ENCODE results near the gene POLDIP2. TPM values are rescaled to one million over a fixed set of nuclear protein-coding genes. Genes with fewer than 3 reads are reported as not detected.

Gene POLDIP2
- total RNA-seq, 4 donors from 2014 or later, result 66.8 to 102 (median 90.9) TPM

- Histone ChIP-seq H3K36me3 (no peaks in the 10 kb centered on the region), H3K4me3 (peak overlapping the region; percentile 60 to 80 (median 68)), H3K27ac (peak overlapping the region in 1 of 4 donors; percentile 84), H3K27me3 (no peaks in the 10 kb centered on the region), H3K9me3 (no peaks in the 10 kb centered on the region), H3K4me1 (peaks cover 8 to 28% (median 15%) of the 10 kb centered on the region in 3 donors)
- intact Hi-C loops (cut with DNase I), result no loop called here
- no peak for TF ChIP-seq POLR2A (IDR thresholded peaks at IDR 0.05)
- TF ChIP-seq CTCF (IDR thresholded peaks at IDR 0.05), result no peak
- 28 to 35% methylated on average over 20 to 24 of the region's 40 CpGs for WGBS, 2 donors
- DNase-seq, result no peak
Observed at GRCh38 chr17:28317966-28318758, 39.2 kb downstream of the POLDIP2 start.

GRCh38 chr17:28317099-28317965 is 40.0 kb downstream of the POLDIP2 start:
- Histone ChIP-seq H3K27me3 (no peaks in the 10 kb centered on the region), H3K4me1 (peaks cover 8 to 28% (median 15%) of the 10 kb centered on the region in 3 donors), H3K9me3 (no peaks in the 10 kb centered on the region), H3K36me3 (no peaks in the 10 kb centered on the region), H3K27ac (no peak overlapping the region), H3K4me3 (no peak overlapping the region)
- DNase-seq, result no peak
- intact Hi-C loops (cut with DNase I), result no loop called here
- TF ChIP-seq POLR2A (IDR thresholded peaks at IDR 0.05), result no peak
- TF ChIP-seq CTCF (IDR thresholded peaks at IDR 0.05), result no peak
- 82 to 83% methylated on average over 18 to 21 of the region's 21 CpGs for WGBS, 2 donors

- Histone ChIP-seq H3K36me3 (no peaks in the 10 kb centered on the region), H3K27me3 (no peaks in the 10 kb centered on the region), H3K9me3 (no peaks in the 10 kb centered on the region), H3K27ac (no peak overlapping the region), H3K4me1 (peaks cover 8 to 28% (median 15%) of the 10 kb centered on the region in 3 donors), H3K4me3 (no peak overlapping the region)
- TF ChIP-seq CTCF (IDR thresholded peaks at IDR 0.05) (no peak), POLR2A (IDR thresholded peaks at IDR 0.05) (no peak)
- WGBS, 2 donors, result 89 to 90% methylated on average over 3 to 4 of the region's 4 CpGs
- DNase-seq, result no peak
- intact Hi-C loops (cut with DNase I), result no loop called here
Observed at GRCh38 chr17:28315846-28316705, 41.3 kb downstream of the POLDIP2 start.

- no peaks in the 10 kb centered on the region for H3K27me3 ChIP-seq
- 74 to 100% methylated on average over 2 of the region's 2 CpGs for WGBS, 2 donors
- no peak overlapping the region for H3K4me3 ChIP-seq
- H3K27ac ChIP-seq, result no peak overlapping the region
- intact Hi-C loops (cut with DNase I), result no loop called here
- peaks cover 8 to 13% (median 8%) of the 10 kb centered on the region in 3 donors for H3K4me1 ChIP-seq
- DNase-seq, result no peak
- H3K36me3 ChIP-seq, result no peaks in the 10 kb centered on the region
- H3K9me3 ChIP-seq, result no peaks in the 10 kb centered on the region
- TF ChIP-seq CTCF (IDR thresholded peaks at IDR 0.05) (no peak), POLR2A (IDR thresholded peaks at IDR 0.05) (no peak)
Observed at GRCh38 chr17:28313841-28314240, 43.5 kb downstream of the POLDIP2 start.
